Hematopoietic multipotent progenitor cell treated with erythropoietin and hydrocortisone succinate and interleukin-3 and kit ligand, for 15 days (in vitro differentiated cells): ENCODE data around the gene C1orf232.

Experiments used
- DNase-seq: peaks from one replicate; pipeline ENCODE4 v3.0.0-alpha.2; 2015; ENCODE audit warnings: low spot score

Gene C1orf232

GRCh38 chr1:26168410-26169197 lies at the start of gene C1orf232:
TSS of gene C1orf232 (minus strand) at chr1:26168963. CDS start at chr1:26168499, 464 bp downstream.
- DNase-seq: no peak

- DNase-seq: no peak
These were observed 46.5 kb upstream of the C1orf232 start for GRCh38 chr1:26215246-26215645.

- DNase-seq: no peak
These were observed 44.7 kb upstream of the C1orf232 start for GRCh38 chr1:26213335-26213905.

GRCh38 chr1:26212726-26213125 lies 44.0 kb upstream of the C1orf232 start:
- DNase-seq: no peak

GRCh38 chr1:26210147-26210870 lies 41.5 kb upstream of the C1orf232 start:
- no peak for DNase-seq

- DNase-seq: no peak
These were observed 35.0 kb upstream of the C1orf232 start for GRCh38 chr1:26203642-26204318.

GRCh38 chr1:26200413-26200812 lies 31.6 kb upstream of the C1orf232 start:
- no peak for DNase-seq

GRCh38 chr1:26197813-26198212 lies 29.1 kb upstream of the C1orf232 start:
- DNase-seq: no peak

- no peak for DNase-seq
These were observed 28.5 kb upstream of the C1orf232 start for GRCh38 chr1:26197301-26197700.

- DNase-seq: no peak
These were observed 27.0 kb upstream of the C1orf232 start for GRCh38 chr1:26195805-26196204.

- no peak for DNase-seq
These were observed 23.0 kb upstream of the C1orf232 start for GRCh38 chr1:26191739-26192138.

GRCh38 chr1:26190373-26190987 lies 21.7 kb upstream of the C1orf232 start, which contains the start of gene CATSPER4:
TSS of gene CATSPER4 (plus strand) at chr1:26190602. CDS start at chr1:26190628, 26 bp downstream.
- DNase-seq: peak; percentile 12

GRCh38 chr1:26189751-26190275 lies 21.1 kb upstream of the C1orf232 start:
- no peak for DNase-seq

- no peak for DNase-seq
These were observed 20.6 kb upstream of the C1orf232 start for GRCh38 chr1:26189331-26189730.

GRCh38 chr1:26188477-26188876 lies 19.7 kb upstream of the C1orf232 start:
- no peak for DNase-seq

- no peak for DNase-seq
These were observed 19.1 kb upstream of the C1orf232 start for GRCh38 chr1:26187882-26188281.

- no peak for DNase-seq
These were observed 16.1 kb upstream of the C1orf232 start for GRCh38 chr1:26184883-26185282.

GRCh38 chr1:26184086-26184485 lies 15.3 kb upstream of the C1orf232 start:
- DNase-seq: no peak

- no peak for DNase-seq
These were observed 13.6 kb upstream of the C1orf232 start for GRCh38 chr1:26182383-26182696.

- no peak for DNase-seq
These were observed 13.0 kb upstream of the C1orf232 start for GRCh38 chr1:26181586-26182382.

GRCh38 chr1:26180010-26180506 lies 11.3 kb upstream of the C1orf232 start:
- DNase-seq: no peak
